CD4-positive, alpha-beta T cell (primary cell): ENCODE results near the gene RASL11B. TPM values are rescaled to one million over a fixed set of nuclear protein-coding genes. Genes with fewer than 3 reads are reported as not detected.

Experiments
- ATAC-seq: fragments of 200-7000 bp; cut with Tn5 transposase; one replicate; pipeline ENCODE4 v1.10.0; 2022; ENCODE audit warnings: mild to moderate bottlenecking; ENCODE audit not compliant: poor library complexity
- CTCF ChIA-PET: fragments of 350-600 bp; sonication (Branson Sonifier 250); formaldehyde crosslinking; loops from one replicate; lab custom pipeline; 2021; ENCODE audit warnings: antibody characterized with exemption, inconsistent platforms; lab: Charles Lee
- POLR2A ChIA-PET: fragments of 350-600 bp; sonication (Branson Sonifier 250); formaldehyde crosslinking; loops from one replicate; lab custom pipeline; 2021; ENCODE audit warnings: antibody characterized with exemption, inconsistent platforms; lab: Charles Lee
- DNase-seq, 14 experiments: peaks; one replicate each; pipeline ENCODE4 v3.0.0-alpha.2; 2013 to 2020; ENCODE audit warnings: mixed read lengths in 2 of 14
- H3K27ac ChIP-seq, 2 donors: one replicate each; pipeline versions ENCODE4 v1.5.1 to v1.7.0; 2013; ENCODE audit warnings: low read length in 2 of 2, low read depth in 1 of 2, mild to moderate bottlenecking in 1 of 2
- H3K27me3 ChIP-seq, 2 experiments: 1 replicate in 1 of 2; 2 replicates in 1 of 2; pipeline versions ENCODE4 v1.6.1 to v1.7.0; 2013; ENCODE audit warnings: low read length in 2 of 2, control low read depth in 1 of 2, mild to moderate bottlenecking in 1 of 2, moderate library complexity in 1 of 2; ENCODE audit not compliant: insufficient read depth in 2 of 2, control insufficient read depth in 1 of 2
- H3K36me3 ChIP-seq: one replicate; pipeline ENCODE4 v1.6.1; 2013; ENCODE audit warnings: low read length, control low read depth; ENCODE audit not compliant: insufficient read depth
- H3K4me1 ChIP-seq: one replicate; pipeline ENCODE4 v1.6.1; 2013; ENCODE audit warnings: low read length, control low read depth; ENCODE audit not compliant: insufficient read depth
- H3K4me3 ChIP-seq: one replicate; pipeline ENCODE4 v1.5.1; 2013; ENCODE audit warnings: mild to moderate bottlenecking, low read length, moderate library complexity
- H3K9me3 ChIP-seq, 2 experiments: 1 replicate in 1 of 2; 2 replicates in 1 of 2; pipeline versions ENCODE4 v1.6.1 to v1.7.0; 2013; ENCODE audit warnings: low read length in 2 of 2, mild to moderate bottlenecking in 2 of 2, control low read depth in 1 of 2, moderate library complexity in 1 of 2; ENCODE audit not compliant: control insufficient read depth in 1 of 2, insufficient read depth in 1 of 2
- H3K27ac Mint-ChIP-seq: one replicate; pipeline ENCODE4 v1.8.0; 2020; ENCODE audit warnings: mixed read lengths
- H3K27me3 Mint-ChIP-seq: one replicate; pipeline ENCODE4 v1.8.0; 2021; ENCODE audit warnings: mixed read lengths
- H3K36me3 Mint-ChIP-seq: one replicate; pipeline ENCODE4 v1.8.0; 2021; ENCODE audit warnings: low read depth, mixed read lengths
- H3K4me1 Mint-ChIP-seq: one replicate; pipeline ENCODE4 v1.8.0; 2021; ENCODE audit warnings: low read depth, mixed read lengths
- H3K4me3 Mint-ChIP-seq: one replicate; pipeline ENCODE4 v1.8.0; 2020; ENCODE audit warnings: mild to moderate bottlenecking, mixed read lengths
- H3K9me3 Mint-ChIP-seq: one replicate; pipeline ENCODE4 v1.8.0; 2020; ENCODE audit warnings: mixed read lengths
- intact Hi-C, 2 experiments: fragments of 100-400 bp; cut with DNase I in 1 of 2; cut with micrococcal nuclease in 1 of 2; formaldehyde crosslinking; loops; one replicate each; pipeline versions ENCODE4 v1.15.1 to v1.9.0; 2023 to 2025; cut with DNase I, micrococcal nuclease
- total RNA-seq, 174 experiments: library from RNA in 2 of 174; stranded (reverse) in 2 of 174; gene quantifications; one replicate each; pipeline ENCODE4 v1.2.3 and lab custom pipeline; 2021 to 2026
- TF ChIP-seq, protein P1 (sequence below): fragments of 200-600 bp; IDR thresholded peaks from one replicate; pipeline ENCODE4 v1.8.0; 2022; ENCODE audit warnings: antibody characterized with exemption, mild to moderate bottlenecking

RASL11B gene
- total RNA-seq, 2 experiments from 2014 or later, result 0.31 to 0.63 TPM

DNA sequence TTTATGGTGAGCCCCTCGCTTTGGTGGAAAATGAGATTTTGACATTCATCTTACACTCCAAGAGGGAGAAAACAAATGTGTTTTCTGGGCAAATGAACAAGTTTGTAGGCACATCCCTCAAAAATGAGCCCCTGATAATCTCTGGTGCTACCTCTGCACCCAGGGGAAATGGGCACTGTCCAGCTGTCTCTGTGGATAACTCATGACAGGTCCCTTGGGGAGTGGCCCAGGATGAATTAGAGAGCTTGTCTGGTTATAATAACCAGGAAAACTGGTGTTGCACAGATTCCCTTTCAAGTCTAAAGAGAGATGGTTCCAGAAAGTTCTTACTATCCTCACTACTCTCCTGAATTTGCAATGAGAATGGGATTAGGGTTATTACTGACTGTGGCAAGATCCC is 7.5 kb downstream of the RASL11B start:
- Histone ChIP-seq H3K4me3 (no peak overlapping the region), H3K27ac (no peak overlapping the region), H3K4me1 (no peaks in the 10 kb centered on the region), H3K9me3 (no peaks in the 10 kb centered on the region), H3K36me3 (peaks cover 13% of the 10 kb centered on the region), H3K27me3 (no peaks in the 10 kb centered on the region)
- H3K27me3 Mint-ChIP-seq, result no peaks in the 10 kb centered on the region
- no peak for ATAC-seq
- peaks cover 19% of the 10 kb centered on the region for H3K36me3 Mint-ChIP-seq
- ChIA-PET POLR2A (no interaction called here), CTCF (no interaction called here)
- no peaks in the 10 kb centered on the region for H3K4me1 Mint-ChIP-seq
- TF ChIP-seq, protein P1, sequence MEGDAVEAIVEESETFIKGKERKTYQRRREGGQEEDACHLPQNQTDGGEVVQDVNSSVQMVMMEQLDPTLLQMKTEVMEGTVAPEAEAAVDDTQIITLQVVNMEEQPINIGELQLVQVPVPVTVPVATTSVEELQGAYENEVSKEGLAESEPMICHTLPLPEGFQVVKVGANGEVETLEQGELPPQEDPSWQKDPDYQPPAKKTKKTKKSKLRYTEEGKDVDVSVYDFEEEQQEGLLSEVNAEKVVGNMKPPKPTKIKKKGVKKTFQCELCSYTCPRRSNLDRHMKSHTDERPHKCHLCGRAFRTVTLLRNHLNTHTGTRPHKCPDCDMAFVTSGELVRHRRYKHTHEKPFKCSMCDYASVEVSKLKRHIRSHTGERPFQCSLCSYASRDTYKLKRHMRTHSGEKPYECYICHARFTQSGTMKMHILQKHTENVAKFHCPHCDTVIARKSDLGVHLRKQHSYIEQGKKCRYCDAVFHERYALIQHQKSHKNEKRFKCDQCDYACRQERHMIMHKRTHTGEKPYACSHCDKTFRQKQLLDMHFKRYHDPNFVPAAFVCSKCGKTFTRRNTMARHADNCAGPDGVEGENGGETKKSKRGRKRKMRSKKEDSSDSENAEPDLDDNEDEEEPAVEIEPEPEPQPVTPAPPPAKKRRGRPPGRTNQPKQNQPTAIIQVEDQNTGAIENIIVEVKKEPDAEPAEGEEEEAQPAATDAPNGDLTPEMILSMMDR, result no peak
- no peak overlapping the region for H3K4me3 Mint-ChIP-seq
- no peak for DNase-seq
- H3K9me3 Mint-ChIP-seq, result no peaks in the 10 kb centered on the region
- no peak overlapping the region for H3K27ac Mint-ChIP-seq
- intact Hi-C loops, result loop anchor here in 1 of 2 experiments (10.0 kb wide), 3 partner anchors 495 to 1225 kb away; partner anchors contain the start of genes DCUN1D4 and SCFD2

DNA sequence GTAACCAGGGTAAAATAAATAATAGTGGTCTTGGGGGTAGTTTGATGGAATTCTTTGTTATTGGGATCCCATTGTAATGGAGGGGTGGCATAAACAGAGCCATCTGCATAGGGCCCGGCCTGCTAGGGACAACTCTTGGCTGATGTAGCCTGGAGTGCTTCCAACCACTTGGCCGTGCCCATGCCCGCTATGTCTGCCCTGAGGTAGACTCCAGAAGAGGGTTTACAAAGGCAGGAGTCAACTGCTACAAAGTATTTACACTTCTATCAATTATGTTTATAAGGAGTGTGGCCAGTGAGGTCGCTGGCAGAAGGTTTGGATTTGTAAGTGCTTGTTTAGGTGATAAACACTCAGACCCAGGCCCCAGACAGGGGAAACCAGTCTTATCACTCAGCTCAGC is 8.1 kb downstream of the RASL11B start:
- POLR2A ChIA-PET, result no interaction called here
- Mint-ChIP-seq H3K27me3 (no peaks in the 10 kb centered on the region), H3K27ac (no peak overlapping the region), H3K4me3 (no peak overlapping the region), H3K36me3 (peaks cover 19% of the 10 kb centered on the region), H3K9me3 (no peaks in the 10 kb centered on the region), H3K4me1 (no peaks in the 10 kb centered on the region)
- DNase-seq, result no peak
- Histone ChIP-seq H3K27me3 (no peaks in the 10 kb centered on the region), H3K4me1 (no peaks in the 10 kb centered on the region), H3K27ac (no peak overlapping the region), H3K4me3 (no peak overlapping the region), H3K9me3 (no peaks in the 10 kb centered on the region), H3K36me3 (peaks cover 13% of the 10 kb centered on the region)
- TF ChIP-seq, protein P1, result no peak
- CTCF ChIA-PET, result no interaction called here
- no peak for ATAC-seq
- intact Hi-C loops, result no loop called here

DNA sequence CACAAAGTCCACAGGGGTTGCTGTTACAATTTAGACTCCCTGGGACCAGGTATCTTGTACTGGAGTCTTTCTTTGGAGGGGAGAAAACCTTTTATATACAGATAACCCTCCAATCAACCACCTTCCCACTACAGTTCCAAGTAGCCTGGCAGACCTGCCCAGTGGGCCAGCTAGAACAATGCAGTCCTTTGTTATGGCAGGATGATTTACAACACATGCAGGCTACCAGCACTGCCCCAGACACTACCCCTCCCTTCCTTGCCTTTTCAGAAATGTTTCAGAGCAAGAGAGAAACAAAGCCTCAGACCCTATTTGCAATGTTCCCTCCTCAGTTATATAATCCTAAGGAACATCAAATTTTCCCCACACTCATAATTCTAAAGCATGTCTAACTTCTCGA is 11.1 kb downstream of the RASL11B start:
- Histone ChIP-seq H3K9me3 (no peaks in the 10 kb centered on the region), H3K4me3 (no peak overlapping the region), H3K27me3 (no peaks in the 10 kb centered on the region), H3K4me1 (peaks cover 3% of the 10 kb centered on the region), H3K27ac (no peak overlapping the region), H3K36me3 (peaks cover 13% of the 10 kb centered on the region)
- POLR2A ChIA-PET, result no interaction called here
- intact Hi-C loops, result no loop called here
- DNase-seq (no peak), ATAC-seq (no peak)
- Mint-ChIP-seq H3K27me3 (no peaks in the 10 kb centered on the region), H3K4me3 (no peak overlapping the region), H3K36me3 (peaks cover 24% of the 10 kb centered on the region), H3K4me1 (peaks cover 18% of the 10 kb centered on the region), H3K9me3 (no peaks in the 10 kb centered on the region), H3K27ac (no peak overlapping the region)
- TF ChIP-seq, protein P1, result no peak
- CTCF ChIA-PET, result no interaction called here
